Panc1 (cell line): ENCODE data around the gene PHF21A. TPM values are rescaled to one million over a fixed set of nuclear protein-coding genes. Genes with fewer than 3 reads are reported as not detected.
"Not testable (repeated sequence)": the region's sequence is repeated elsewhere in the genome, so short reads cannot be mapped to it uniquely, and the experiment has no call there.

Source experiments
- ATAC-seq: fragments of 200-7000 bp; cut with Tn5 transposase; 2 replicates; pipeline ENCODE4 v1.9.1; 2020; ENCODE audit warnings: mild to moderate bottlenecking, moderate library complexity
- BruUV-seq: library from RNA; stranded (reverse); fragments of 400-500 nt; replicated peaks from 2 replicates; lab custom pipeline; 2021; lab: Mats Ljungman, UMichigan
- CTCF ChIA-PET: fragments of 300-600 bp; sonication (Branson Sonifier 250); formaldehyde crosslinking; loops from one replicate; lab custom pipeline; 2022; ENCODE audit warnings: antibody characterized with exemption; lab: Charles Lee
- POLR2A ChIA-PET: fragments of 300-600 bp; sonication (Branson Sonifier 250); formaldehyde crosslinking; loops from one replicate; lab custom pipeline; 2022; ENCODE audit warnings: antibody characterized with exemption; lab: Charles Lee
- DNase-seq: peaks from one replicate; pipeline ENCODE4 v3.0.0-alpha.2; 2010; ENCODE audit warnings: low read depth, low spot score
- H3K27ac ChIP-seq: 2 replicates; pipeline ENCODE4 v1.5.1; 2011; ENCODE audit warnings: mild to moderate bottlenecking, low read length, inconsistent platforms
- H3K27me3 ChIP-seq: fragments of 200-500 bp; sonication (Bioruptor generic); 2 replicates; pipeline ENCODE4 v1.6.0; 2014; ENCODE audit warnings: low read length, inconsistent platforms; ENCODE audit not compliant: control insufficient read depth, insufficient read depth
- H3K36me3 ChIP-seq: fragments of 200-500 bp; sonication (Bioruptor generic); 2 replicates; pipeline ENCODE4 v1.5.1; 2014; ENCODE audit warnings: inconsistent platforms, mild to moderate bottlenecking, low read length, moderate library complexity; ENCODE audit not compliant: control insufficient read depth, insufficient read depth
- H3K4me1 ChIP-seq: 2 replicates; pipeline ENCODE4 v1.5.1; 2011; ENCODE audit warnings: inconsistent platforms, mild to moderate bottlenecking, low read length, moderate library complexity; ENCODE audit not compliant: control insufficient read depth, insufficient read depth
- H3K4me3 ChIP-seq, 2 experiments: 2 replicates each; pipeline ENCODE4 v1.5.1; 2011 to 2012; ENCODE audit warnings: low read depth in 2 of 2, low read length in 2 of 2, mild to moderate bottlenecking in 2 of 2, inconsistent platforms in 1 of 2, moderate library complexity in 1 of 2
- H3K9me3 ChIP-seq: fragments of 200-500 bp; sonication (Bioruptor generic); 2 replicates; pipeline ENCODE4 v1.5.1; 2014; ENCODE audit warnings: low read depth, mild to moderate bottlenecking, inconsistent platforms, low read length, moderate library complexity; ENCODE audit not compliant: control insufficient read depth, insufficient read depth
- POLR2AphosphoS5 ChIP-seq: IDR thresholded peaks from 2 replicates; pipeline ENCODE4 v1.6.1; 2012; ENCODE audit warnings: mild to moderate bottlenecking, low read depth, low read length, moderate library complexity
- SIN3A ChIP-seq: IDR thresholded peaks from 2 replicates; pipeline ENCODE4 v1.6.1; 2012; ENCODE audit warnings: low read depth, mild to moderate bottlenecking, low read length, moderate library complexity, borderline replicate concordance; ENCODE audit not compliant: insufficient read depth
- TCF7L2 ChIP-seq: IDR thresholded peaks from 2 replicates; pipeline ENCODE4 v1.6.1; 2011; ENCODE audit warnings: mild to moderate bottlenecking, low read depth, low read length, inconsistent platforms
- in situ Hi-C: cut with HindIII; loops from 2 replicates; pipeline ENCODE4 v1.10.0; 2016; ENCODE audit warnings: low sequenced_read_pairs, low pct_unique_long_range_greater_than_20kb
- intact Hi-C: fragments of 100-400 bp; cut with micrococcal nuclease; formaldehyde crosslinking; loops from one replicate; pipeline ENCODE4 v1.10.0; 2022; ENCODE audit not compliant: unreplicated experiment
- total RNA-seq: library from RNA; stranded (reverse); gene quantifications from one replicate; pipeline ENCODE4 v1.2.1, GENCODE V29; 2021; ENCODE audit not compliant: unreplicated experiment
- TF ChIP-seq, protein P1 (sequence below): fragments of 450-650 bp; IDR thresholded peaks from 2 replicates; pipeline ENCODE4 v1.5.1; 2017; ENCODE audit warnings: mild to moderate bottlenecking
- TF ChIP-seq, protein P2 (sequence below), 2 experiments: IDR thresholded peaks; 2 replicates each; pipeline ENCODE4 v1.6.1; 2011 to 2012; ENCODE audit warnings: low read depth in 2 of 2, control low read depth in 1 of 2, low read length in 1 of 2, mild to moderate bottlenecking in 1 of 2, moderate library complexity in 1 of 2; ENCODE audit not compliant: insufficient read depth in 1 of 2

The PHF21A gene
- total RNA-seq, 1 experiment from 2014 or later: 45.7 TPM

DNA sequence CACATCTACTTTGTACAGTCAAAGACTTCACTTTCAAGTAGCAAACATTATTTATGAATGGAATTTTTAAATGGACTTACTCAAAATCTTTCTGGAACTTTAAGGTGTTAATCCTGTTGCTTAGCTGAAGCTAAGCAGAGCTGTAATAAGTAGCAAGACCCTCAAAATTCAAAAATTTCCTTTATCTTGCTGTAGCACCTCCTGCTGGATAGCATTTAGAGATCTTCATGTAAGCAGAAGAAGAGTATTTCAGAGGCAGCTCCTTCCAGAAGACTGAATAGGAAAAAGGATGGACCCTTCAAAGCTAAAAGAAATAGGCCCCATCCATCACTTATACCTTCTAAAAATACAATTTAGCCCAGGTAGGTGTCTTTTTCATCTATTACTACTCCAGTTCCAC is 3.4 kb downstream of the PHF21A start:
- CTCF ChIA-PET: no interaction called here

DNA sequence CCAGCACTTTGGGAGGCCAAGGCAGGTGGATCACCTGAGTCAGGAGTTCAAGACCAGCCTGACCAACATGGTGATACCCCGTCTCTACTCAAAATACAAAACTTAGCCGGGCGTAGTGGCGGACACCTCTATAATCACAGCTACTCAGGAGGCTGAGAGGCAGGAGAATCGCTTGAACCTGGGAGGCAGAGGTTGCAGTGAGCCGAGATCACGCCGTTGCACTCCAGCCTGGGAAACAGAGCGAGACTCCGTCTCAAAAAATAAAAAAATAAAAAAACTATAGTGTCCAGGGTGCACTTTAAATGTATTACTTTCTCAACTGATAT is 4.6 kb downstream of the PHF21A start:
- in situ Hi-C loops, DNase-seq, ATAC-seq, BruUV-seq, POLR2A ChIA-PET, H3K9me3 ChIP-seq, CTCF ChIA-PET, H3K4me3 ChIP-seq, intact Hi-C loops, H3K27ac ChIP-seq, H3K27me3 ChIP-seq, H3K36me3 ChIP-seq: not testable (repeated sequence)
- peaks cover 35% of the 10 kb centered on the region for H3K4me1 ChIP-seq

More for the DNA sequence above, 3.4 kb downstream of the PHF21A start:
- H3K27me3 ChIP-seq: no peaks in the 10 kb centered on the region
- peak overlapping the region; percentile 9 to 82; a peak in 3 of 4 replicates for H3K4me3 ChIP-seq
- BruUV-seq: no TSS peak
- intact Hi-C loops (no loop called here), in situ Hi-C loops (no loop called here)
- no peak for DNase-seq
- no peak overlapping the region for H3K27ac ChIP-seq
- H3K36me3 ChIP-seq: peaks cover 3% of the 10 kb centered on the region; the same call in 1 of the 2 replicates
- no peaks in the 10 kb centered on the region for H3K9me3 ChIP-seq
- ATAC-seq: no peak
- peaks cover 35% of the 10 kb centered on the region for H3K4me1 ChIP-seq
- TF ChIP-seq, protein P1, sequence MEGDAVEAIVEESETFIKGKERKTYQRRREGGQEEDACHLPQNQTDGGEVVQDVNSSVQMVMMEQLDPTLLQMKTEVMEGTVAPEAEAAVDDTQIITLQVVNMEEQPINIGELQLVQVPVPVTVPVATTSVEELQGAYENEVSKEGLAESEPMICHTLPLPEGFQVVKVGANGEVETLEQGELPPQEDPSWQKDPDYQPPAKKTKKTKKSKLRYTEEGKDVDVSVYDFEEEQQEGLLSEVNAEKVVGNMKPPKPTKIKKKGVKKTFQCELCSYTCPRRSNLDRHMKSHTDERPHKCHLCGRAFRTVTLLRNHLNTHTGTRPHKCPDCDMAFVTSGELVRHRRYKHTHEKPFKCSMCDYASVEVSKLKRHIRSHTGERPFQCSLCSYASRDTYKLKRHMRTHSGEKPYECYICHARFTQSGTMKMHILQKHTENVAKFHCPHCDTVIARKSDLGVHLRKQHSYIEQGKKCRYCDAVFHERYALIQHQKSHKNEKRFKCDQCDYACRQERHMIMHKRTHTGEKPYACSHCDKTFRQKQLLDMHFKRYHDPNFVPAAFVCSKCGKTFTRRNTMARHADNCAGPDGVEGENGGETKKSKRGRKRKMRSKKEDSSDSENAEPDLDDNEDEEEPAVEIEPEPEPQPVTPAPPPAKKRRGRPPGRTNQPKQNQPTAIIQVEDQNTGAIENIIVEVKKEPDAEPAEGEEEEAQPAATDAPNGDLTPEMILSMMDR: peak; percentile 67; the same call in 1 of the 2 replicates
- TF ChIP-seq POLR2AphosphoS5: no peak
- POLR2A ChIA-PET: interaction anchor here (0.5 kb wide), 1 partner anchor 12 kb away, joined by 3 read pairs; no protein-coding TSS in a partner anchor

DNA sequence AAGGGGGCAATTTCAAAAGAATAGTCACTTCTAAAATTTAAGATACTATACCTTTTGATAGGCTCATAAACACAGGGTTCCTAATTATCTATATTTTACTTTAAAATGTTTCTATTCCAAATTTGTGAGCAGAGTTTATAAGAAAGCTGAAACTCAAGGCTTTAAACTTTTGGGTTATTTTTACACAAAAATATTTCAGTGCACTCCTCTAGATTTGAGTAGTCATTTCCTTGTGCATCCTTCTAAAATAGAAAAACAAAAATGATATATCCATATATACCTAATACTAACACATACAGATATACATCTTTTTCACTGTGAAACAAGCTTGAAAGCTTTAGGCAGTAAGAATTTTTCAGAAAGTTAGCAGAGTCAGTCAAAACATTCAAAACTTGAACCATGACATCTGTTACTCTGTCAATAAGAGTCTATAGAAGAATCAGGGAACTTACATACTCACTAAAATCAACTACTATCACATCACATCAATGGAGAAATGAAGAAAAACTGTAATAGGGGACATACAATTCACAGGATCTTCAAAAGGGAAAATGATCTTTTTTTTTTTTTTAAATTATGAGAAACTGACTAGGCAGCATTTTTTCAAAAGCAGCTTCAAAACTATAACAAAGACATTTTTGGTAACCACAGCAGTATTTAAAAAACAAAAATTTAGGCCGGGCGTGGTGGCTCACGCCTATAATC is 5.1 kb downstream of the PHF21A start:
- no peak for DNase-seq
- peaks cover 3% of the 10 kb centered on the region; the same call in 1 of the 2 replicates for H3K36me3 ChIP-seq
- BruUV-seq: no TSS peak
- ChIA-PET POLR2A (interaction anchor here (0.6 kb wide), 1 partner anchor 47 kb away, joined by 3 read pairs; no protein-coding TSS in a partner anchor), CTCF (interaction anchor here (0.6 kb wide), 1 partner anchor 199 kb away, joined by 3 read pairs; no protein-coding TSS in a partner anchor)
- intact Hi-C loops: no loop called here
- ATAC-seq: no peak
- H3K27me3 ChIP-seq: no peaks in the 10 kb centered on the region
- H3K9me3 ChIP-seq: no peaks in the 10 kb centered on the region
- TF ChIP-seq POLR2AphosphoS5: no peak
- TF ChIP-seq SIN3A: no peak
- no peak for TF ChIP-seq TCF7L2
- TF ChIP-seq, protein P2, sequence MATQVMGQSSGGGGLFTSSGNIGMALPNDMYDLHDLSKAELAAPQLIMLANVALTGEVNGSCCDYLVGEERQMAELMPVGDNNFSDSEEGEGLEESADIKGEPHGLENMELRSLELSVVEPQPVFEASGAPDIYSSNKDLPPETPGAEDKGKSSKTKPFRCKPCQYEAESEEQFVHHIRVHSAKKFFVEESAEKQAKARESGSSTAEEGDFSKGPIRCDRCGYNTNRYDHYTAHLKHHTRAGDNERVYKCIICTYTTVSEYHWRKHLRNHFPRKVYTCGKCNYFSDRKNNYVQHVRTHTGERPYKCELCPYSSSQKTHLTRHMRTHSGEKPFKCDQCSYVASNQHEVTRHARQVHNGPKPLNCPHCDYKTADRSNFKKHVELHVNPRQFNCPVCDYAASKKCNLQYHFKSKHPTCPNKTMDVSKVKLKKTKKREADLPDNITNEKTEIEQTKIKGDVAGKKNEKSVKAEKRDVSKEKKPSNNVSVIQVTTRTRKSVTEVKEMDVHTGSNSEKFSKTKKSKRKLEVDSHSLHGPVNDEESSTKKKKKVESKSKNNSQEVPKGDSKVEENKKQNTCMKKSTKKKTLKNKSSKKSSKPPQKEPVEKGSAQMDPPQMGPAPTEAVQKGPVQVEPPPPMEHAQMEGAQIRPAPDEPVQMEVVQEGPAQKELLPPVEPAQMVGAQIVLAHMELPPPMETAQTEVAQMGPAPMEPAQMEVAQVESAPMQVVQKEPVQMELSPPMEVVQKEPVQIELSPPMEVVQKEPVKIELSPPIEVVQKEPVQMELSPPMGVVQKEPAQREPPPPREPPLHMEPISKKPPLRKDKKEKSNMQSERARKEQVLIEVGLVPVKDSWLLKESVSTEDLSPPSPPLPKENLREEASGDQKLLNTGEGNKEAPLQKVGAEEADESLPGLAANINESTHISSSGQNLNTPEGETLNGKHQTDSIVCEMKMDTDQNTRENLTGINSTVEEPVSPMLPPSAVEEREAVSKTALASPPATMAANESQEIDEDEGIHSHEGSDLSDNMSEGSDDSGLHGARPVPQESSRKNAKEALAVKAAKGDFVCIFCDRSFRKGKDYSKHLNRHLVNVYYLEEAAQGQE (IDR thresholded peaks at IDR 0.05; ENCODE audit: insufficient read depth in 1 of 2, low read depth in 2 of 2, low read length in 1 of 2): no peak
- TF ChIP-seq, protein P1: no peak
- H3K27ac ChIP-seq: no peak overlapping the region
- in situ Hi-C loops: no loop called here
- H3K4me3 ChIP-seq: no peak overlapping the region
- H3K4me1 ChIP-seq: peaks cover 39% of the 10 kb centered on the region
